ENCODE results near the gene SNX30.

Gene SNX30

DNA sequence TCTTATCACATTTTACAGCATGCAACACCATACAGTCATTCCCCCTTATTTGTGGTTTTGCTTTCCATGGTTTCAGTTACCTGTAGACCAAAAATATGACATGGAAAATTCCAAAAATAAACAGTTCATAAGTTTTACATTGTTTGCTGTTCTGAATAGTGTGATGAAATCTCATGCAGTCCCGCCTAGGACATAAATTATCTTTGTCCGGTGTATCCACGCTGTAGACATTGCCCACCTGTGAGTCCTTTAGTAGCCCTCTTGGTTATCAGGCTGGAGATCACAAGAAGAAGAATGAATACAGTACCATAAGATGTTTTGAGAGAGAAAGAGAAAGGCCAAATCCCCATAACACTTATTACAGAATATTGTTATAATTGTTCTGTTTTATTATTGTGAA is 72.1 kb downstream of the SNX30 start:
- no peak for DNase-seq (ENCODE audit: low read depth, low spot score)

DNA sequence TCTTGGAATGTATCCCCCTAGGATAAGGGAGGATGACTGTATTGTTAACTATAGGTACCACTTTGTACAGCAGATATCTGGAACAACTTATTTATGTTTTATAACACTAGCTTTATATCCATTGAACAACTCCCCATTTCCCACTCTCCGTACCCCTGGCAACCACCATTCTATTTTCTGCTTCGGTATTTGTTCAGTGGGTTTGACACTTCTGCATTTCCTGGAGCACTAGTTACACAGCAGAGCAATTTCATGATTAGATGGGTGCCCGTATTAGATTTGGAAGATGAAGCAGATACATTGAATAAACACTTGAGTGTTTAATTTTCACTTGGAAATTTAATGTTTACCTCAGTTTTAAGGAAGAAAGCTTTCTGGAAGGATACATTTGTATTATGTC is 72.7 kb downstream of the SNX30 start:
- DNase-seq (ENCODE audit: low read depth, low spot score) = no peak

DNA sequence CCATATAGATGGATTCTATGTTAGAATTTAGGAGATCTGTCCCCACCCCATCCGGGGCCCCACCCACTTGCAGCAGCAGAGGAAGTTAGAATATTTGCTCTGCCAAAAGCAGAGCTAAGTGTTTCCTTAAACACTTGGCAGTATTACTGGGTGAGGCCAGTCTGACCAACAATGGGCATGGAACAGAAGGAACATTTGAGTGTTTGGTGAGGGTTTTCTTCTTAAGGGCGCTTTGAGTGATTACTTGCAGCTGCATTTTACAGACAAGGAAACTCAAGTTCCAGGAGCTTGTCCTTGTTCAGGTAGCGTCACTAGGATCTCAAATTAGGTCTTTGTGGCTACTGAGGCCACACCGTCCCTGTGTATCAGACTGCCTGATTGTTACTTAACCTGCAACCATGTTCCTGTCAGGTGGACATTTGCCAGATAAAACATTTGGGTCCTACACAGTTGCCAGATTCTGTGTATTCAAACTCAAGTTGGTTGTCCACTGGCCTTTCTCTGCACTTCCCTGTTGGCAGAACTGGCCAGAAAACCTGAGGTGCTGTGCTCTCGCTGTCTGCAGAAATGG is 80.8 kb downstream of the SNX30 start:
- peak; percentile 29 for DNase-seq (ENCODE audit: low read depth, low spot score)

DNA sequence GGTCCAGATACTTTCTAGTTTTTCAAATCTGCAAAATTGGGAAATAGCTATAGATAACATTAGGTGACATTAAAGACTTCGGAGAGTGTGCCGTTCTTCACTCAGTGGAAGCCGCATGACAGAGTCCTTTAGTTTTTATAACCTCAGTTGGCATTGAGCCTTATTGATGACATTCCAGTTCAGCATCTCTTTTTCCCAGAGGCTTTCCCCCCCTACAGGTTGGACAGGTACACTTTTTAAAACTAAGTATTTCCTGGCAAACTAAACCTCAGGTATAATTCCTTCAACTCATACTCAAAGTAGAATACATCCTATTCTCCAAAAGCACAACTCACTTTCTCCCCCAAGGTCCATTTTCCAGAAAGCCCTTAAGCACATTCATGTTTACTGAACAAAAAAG is 81.4 kb downstream of the SNX30 start:
- DNase-seq (ENCODE audit: low read depth, low spot score) = no peak

DNA sequence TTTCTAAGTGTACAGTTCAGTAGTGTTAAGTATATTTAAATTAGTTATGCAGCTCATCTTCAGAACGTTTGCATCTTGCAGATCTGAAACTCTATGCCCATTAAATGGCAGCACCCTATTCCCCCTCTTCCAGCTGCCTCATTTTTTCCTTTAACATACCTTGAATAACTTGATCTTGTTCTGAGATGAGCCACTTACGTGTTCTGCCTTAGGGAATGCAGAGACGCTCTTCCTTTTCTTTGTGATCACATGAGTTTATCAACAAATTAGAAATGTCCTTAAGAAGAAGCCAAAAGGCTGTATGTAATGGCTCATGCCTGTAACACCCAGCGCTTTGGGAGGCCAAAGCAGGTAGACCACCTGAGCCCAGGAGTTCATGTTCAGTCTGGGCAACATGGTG is 82.5 kb downstream of the SNX30 start:
- DNase-seq (ENCODE audit: low read depth, low spot score) = no peak

DNA sequence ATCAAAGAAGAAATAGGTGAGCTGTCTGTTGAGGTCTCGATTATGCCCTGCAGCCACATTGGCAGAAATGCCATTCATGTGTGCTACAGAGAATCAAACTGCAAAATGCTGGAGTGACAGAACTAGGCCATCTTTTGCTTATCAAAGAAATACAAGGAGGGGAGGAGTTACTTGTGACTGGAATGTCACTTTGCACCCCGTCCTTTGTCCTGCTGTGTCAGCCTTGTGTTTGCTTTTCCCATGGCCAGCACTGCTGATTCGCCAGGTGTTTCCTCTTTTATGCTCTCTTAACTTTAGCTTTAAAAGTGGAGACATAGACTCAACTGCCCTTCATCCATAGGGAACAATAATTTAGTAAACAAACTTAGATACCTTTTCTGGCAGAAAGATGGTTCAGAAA is 85.8 kb downstream of the SNX30 start:
- no peak for DNase-seq (ENCODE audit: low read depth, low spot score)

DNA sequence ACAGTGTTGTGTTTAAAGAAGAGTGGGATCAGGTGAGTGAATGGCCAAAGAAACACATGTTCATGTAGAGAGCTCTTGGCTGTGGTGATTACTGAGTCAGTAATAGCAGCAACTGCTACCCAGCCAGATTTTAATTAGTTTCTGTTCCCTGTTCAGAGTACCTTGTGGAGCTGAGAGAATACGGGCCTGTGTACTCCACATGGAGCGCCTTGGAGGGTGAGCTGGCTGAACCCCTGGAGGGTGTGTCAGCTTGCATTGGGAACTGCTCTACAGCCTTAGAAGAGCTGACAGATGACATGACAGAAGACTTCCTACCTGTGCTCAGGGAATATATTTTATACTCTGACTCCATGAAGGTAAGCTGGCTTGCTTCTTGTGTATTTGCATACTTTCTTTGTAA is 87.8 kb downstream of the SNX30 start:
- no peak for DNase-seq (ENCODE audit: low read depth, low spot score)

DNA sequence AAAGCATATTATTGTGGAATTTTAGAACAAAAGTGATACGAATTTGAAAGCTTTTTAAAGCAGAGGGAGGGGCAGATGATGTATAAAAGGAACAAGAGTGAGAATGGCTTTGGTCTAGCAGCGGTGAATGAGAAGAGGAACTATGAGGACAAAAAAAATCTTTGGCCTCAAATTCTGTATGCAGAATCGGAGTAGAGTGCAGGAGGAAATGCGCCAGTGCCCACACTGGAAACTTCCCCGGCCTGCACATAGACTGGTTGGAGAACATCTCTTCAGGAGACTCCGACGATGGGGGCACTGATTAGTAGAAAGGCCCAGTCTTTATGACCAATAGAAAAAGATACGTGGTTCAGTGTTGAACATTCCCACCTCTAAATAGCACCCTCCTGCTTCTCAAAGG is 88.8 kb downstream of the SNX30 start:
- no peak for DNase-seq (ENCODE audit: low read depth, low spot score)

DNA sequence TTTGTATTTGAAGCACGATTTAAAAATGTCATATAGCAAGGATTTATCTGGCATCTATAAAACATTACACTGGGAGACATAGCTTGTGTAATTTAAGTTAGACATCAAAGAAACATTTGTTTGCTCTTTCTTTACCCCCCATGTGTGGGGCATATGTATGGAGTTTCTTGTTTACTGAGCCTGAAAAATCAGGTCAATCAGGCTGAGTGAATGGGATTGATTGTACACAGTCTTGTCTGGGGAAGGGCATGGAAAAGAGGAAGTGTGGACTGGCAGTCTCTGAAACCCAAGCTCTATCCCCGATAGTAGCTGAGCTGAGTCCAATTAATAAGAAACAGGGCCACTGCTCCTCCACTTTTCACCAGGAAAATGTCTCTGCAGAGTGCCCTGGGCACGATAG is 90.7 kb downstream of the SNX30 start:
- no peak for DNase-seq (ENCODE audit: low read depth, low spot score)

DNA sequence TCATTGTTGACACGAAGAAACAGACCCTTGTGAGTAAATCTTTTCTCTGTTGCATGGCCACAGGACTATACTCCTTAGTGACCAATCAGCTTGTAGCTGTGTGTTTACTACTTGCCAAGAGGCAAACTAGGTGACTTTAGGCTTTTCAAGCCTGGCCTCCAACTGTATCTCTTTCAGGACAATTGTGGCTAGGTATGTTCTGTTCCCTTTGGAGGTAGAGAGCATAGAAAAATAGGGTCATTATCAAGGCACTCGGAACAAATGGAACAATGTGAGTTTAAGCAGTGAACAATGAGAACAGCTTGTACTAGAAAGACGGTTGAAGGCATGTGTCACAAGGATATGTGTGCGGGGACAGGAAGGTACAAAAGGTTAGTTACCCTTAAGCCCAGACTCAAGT is 92.0 kb downstream of the SNX30 start:
- DNase-seq (ENCODE audit: low read depth, low spot score) = no peak

DNA sequence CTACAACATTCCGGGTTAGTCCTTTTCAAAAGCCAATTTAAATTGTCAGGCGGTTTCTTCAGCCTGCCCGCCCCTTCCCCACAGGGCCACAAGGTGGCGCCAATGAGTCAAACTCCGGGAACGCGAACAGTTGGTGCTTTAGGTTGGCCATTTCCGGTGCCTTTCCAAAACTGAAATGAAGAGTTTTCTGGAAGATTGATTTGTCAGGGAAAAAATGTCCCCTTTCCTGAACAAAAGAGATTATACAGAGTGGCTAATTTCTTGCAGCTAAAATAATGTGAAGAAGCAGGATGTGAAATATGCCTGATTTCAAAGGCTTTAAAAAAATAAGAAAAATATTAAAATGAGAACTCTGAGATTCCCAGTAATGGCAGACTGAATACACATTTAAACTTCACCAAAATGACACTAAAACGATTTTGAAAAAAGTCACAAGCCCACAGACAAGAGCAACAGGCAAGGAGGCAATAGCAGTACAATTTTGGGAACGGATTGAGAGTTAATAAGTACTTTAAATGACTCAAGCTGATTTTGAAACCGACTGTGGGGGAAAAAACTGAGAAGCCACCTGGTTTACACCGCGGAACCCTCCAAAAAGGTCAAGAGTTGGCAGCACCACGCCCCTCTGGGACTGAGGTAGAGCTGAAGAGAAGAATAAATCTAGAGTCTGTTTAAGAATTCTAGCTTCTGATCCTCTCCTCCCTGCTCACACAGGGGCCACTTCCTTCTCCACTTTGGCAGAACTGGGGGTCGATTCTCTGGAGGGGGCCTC is 94.4 kb downstream of the SNX30 start:
- DNase-seq (ENCODE audit: low read depth, low spot score) = peak; percentile 84

DNA sequence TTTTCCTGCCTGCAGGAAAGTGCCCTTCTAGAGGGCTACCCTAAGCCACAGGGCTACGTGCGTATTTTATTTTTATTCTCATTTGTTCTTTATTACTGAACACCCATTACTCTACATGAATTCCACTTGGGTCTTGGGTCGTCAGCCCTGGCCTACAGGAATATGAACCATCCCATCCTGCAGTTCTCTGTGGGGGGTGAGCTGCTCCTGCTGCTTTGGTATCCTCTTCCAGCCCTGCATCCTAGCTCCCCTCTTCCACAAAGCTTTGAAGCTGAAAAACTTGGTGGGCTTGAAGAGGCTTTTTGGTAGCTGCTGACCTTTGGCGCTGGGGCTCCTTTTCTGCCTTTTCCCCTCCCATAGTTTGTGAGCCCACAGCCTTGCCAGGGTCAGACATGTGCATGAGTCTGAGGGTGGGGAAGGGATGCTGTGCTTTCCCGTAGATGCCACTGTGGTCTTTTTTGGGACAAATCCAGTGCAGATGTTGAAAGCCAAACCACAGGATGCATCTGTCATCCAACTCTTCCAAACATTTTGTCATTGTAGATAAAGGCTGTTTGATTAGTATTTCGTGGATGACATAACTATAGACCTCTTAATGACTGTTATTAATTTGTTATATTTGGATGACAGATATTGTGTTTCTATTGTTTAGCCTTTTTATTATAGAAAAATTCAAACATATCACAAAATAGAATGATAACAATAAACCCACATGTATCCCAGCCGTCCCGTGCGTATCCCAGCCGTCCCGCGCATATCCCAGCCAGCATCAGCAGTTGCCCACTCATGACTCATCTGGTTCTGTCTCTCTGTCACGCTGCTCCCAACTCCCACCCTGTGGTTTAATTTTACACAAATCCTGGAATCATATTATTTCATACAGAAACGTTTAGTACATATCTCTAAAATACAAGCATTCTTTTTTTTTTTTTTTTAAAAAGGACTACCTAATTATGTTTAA is 96.2 kb downstream of the SNX30 start:
- DNase-seq (ENCODE audit: low read depth, low spot score) = peak; percentile 15

DNA sequence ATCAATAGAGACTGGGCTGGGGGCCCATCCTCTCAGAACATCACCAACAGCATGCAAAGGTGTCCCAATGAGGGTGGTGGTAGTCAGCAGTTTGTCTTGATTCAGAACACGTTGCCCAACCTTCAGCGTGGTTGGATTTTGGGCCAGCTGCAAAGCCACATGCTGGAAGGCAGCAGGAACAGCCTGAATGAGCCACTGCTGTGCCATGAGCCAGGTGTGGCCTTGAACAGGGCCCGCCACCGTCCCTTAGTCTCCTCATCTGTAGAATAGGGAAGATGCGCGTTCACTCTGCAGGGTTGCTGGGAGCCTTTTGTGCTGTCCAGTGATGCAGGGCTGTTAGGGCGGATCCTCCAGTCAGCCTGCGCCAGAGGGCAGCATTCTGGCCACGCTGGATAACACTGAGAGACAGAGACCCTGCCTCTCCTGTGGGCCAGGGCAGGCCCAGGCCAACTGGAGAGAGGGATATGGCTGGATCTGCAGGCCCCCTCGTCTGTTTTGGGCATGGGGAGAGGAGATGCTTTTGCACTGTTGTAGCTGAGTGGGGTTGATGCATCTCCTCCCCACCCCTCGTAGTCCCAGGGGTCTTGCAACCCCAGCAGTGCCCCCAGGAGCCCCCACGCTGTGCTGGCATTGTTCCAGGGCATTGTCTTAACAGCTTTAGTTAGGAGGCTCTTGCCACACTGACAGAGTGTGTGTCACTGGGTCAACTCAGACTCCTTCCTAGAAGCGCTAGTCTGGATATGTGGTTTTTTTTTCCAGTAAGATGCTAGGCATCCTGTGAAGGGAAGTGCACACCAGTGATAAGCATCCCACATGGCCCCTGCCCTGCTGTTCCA is 98.0 kb downstream of the SNX30 start:
- no peak for DNase-seq (ENCODE audit: low read depth, low spot score)

DNA sequence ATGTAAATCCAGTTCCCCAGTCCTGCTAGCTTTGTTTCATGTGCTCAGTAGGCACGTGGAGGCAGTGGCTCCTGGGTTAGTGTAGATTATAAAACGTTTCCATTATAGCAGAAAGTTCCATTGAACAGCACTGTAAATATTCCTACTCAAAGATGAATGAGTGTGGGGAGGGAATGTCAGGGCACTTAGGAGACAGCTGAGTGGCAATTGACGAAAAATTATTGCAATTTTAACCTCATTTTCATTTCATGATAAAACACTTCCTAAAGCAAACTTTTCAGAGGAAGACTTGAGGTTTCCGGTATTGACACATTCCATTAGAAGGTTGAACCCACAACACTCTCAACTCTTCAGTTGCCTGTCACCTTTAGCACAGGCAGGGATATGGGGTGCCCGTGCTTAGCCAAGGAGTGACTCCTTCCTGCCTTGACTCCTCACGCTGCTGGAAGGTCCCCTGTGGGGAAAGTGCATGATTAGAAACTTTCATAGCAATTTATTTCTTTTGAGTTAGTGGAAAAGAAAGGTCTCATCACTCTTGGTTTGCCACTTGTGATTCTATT is 98.9 kb downstream of the SNX30 start:
- DNase-seq (ENCODE audit: low read depth, low spot score) = no peak

DNA sequence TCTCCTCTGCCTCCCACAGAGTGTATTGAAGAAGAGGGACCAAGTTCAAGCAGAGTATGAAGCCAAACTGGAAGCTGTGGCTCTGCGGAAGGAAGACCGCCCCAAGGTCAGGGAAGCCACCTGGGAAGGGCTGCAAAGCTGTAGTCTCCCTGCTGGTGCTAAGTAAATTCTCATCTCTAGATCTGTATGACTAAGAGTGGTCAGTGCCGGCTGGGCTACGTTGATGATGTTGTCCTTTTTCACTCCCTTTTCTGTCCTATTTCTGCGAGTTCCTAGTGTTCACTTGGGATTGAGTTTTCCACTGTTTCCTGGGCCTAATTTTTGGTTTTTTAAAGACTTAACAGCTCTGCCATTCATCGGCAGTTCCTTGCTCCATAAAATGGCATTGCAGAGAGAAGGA is 100.3 kb downstream of the SNX30 start:
- DNase-seq (ENCODE audit: low read depth, low spot score) = no peak

DNA sequence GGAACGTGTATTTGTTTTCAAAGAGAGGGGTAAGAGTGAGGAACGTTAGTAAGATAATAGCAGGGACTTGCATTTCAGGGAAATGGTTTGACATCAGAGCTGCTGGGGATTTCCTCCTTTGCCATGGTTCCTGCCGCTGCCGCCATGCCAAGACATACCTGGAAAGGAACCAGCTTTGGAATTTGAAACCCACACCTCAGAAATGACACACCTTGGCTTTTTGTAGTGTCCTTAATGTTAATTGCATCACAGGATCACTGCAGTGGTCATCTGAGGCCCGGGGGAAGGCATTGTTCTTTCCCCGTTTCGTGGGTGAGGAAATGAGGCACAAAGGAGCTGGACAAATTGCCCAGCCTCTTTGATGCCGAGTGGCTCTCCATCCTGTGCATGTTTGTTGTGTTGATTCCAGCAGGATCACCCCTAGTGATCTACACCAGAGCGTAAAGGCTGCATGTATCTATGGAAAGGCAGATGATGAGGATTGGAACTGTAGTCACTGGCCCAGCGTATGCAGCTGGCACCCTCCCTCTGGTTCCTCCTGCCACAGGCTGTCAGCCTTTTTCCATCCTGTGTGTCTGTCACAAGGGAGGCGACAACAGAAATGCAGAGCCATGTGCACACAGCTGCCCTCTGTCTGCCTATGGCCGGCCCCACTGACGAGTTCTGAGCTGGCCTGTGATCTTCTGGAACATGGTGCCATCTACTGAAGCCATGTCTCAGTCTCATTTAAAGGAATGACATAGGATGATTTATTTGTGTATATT is 102.4 kb downstream of the SNX30 start:
- DNase-seq (ENCODE audit: low read depth, low spot score) = no peak

DNA sequence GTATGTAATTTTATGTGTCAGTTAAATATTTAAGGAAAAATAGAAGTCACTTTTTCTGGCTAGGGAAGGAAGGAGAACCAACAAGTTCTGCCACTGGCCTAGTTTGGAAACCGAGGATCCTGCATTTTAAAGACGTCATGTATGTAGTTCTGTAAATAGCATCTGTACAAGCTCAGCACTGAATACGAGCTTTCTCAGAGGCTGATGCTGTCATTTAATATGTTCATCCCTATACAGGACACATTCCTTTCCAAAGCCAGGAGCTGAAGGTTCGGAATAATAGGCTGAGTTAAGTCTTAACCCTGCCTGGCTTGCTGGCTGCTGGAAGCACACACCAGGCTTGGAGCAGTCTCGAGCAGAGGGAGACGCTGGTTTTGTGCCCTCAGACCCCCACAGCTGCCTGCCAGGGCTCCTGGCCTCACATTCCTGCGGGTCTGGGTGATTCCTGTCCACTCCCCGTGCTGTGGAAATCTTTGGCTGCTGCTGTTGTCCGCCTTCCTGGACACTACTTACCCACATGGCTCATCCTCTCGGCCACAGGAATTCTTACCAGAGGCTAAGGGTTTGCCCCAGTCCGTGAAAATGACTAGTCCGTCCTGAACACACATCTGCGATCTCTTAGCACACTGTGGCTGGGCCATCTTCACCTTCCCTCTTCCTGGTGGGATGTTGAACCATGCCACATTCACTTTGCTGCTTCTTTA is 103.5 kb downstream of the SNX30 start:
- DNase-seq (ENCODE audit: low read depth, low spot score) = no peak

DNA sequence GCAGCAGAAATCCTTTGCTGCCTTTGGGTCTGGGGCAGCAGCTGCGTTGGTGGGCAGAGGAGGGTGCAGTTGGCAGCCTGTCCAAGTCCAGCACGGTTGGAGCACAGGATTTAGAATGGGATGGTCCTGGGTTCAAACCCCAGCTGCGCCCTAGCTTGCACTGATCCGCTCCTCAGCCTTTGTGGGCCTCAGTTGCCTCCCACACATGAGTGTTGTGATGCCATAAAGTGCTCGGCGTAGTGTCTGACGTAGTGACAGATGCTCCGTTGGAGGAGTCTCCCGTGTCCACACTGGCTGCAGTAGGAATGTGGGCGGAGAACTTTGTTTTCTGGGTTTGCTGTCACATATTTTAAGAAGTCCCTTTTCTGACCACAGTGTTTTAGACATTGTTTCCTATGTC is 104.1 kb downstream of the SNX30 start:
- no peak for DNase-seq (ENCODE audit: low read depth, low spot score)

DNA sequence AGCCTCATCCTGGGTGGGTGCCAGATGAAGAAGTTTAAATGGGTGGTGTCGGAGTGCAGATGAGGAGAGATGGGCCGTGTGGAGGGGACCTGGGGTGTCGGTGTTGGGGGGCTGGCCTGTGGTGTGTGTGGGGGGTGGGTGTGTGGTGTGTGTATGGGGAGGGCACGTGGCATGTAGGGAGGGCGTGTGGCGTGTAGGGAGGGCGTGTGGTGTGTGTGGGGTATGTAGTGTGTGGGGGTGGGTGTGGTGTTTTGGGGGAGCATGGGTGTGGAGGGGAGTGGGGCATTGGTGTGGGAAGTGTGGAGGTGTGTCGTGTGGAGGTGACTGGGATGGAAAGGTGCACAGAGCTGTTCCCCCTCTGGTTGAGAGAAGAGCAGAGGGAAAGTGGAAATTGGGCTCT is 105.6 kb downstream of the SNX30 start:
- no peak for DNase-seq (ENCODE audit: low read depth, low spot score)

DNA sequence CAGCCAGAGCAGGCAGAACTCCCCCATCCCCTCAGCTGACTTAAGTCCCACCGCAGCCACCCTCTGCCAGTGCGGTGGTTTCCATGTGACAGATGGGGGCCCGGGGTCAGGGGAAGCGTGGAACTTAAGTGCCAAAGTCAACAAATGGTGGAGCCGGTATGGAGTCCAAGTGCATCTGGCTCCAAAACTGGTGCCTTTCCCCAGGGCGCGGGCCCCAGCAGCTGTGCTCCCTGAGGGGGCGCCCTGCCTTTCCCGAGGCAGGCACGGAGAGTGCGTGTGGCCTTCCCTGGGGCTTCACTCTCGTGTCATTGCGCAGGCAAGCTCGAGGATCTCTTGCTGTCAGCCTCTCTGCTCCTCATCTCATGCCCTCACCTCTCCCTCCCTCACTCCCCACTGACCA is 106.3 kb downstream of the SNX30 start:
- no peak for DNase-seq (ENCODE audit: low read depth, low spot score)

Measured in astrocyte of the hippocampus (primary cell).